HL-60 (cell line): ENCODE results near the gene LTN1.
"Not testable (repeated sequence)": the region's sequence is repeated elsewhere in the genome, so short reads cannot be mapped to it uniquely, and the experiment has no call there.

Source experiments
- DNase-seq, 2 experiments: peaks; one replicate each; pipeline ENCODE4 v3.0.0-alpha.2; 2010 to 2020; ENCODE audit warnings: low read depth in 1 of 2, low spot score in 1 of 2
- H3K27ac ChIP-seq: fragments of 250-450 bp; sonication (Bioruptor Pico); replicated peaks from 2 replicates; pipeline ENCODE4 v1.5.1; 2020; ENCODE audit warnings: mild to moderate bottlenecking, moderate library complexity
- H3K27me3 ChIP-seq: fragments of 250-450 bp; sonication (Bioruptor Pico); 2 replicates; pipeline ENCODE4 v1.5.1; 2021; ENCODE audit warnings: mild to moderate bottlenecking, moderate library complexity; ENCODE audit not compliant: insufficient read depth, poor library complexity, severe bottlenecking
- H3K4me3 ChIP-seq: replicated peaks from 2 replicates; pipeline ENCODE4 v1.5.1; 2011; ENCODE audit warnings: mild to moderate bottlenecking, control low read depth, low read length; ENCODE audit not compliant: insufficient read depth
- GABPA ChIP-seq: IDR thresholded peaks from 2 replicates; pipeline ENCODE4 v1.6.1; 2012; ENCODE audit warnings: low read depth
- POLR2AphosphoS5 ChIP-seq: IDR thresholded peaks from 2 replicates; pipeline ENCODE4 v1.6.1; 2012; ENCODE audit warnings: low read depth
- SPI1 ChIP-seq: IDR thresholded peaks from 2 replicates; pipeline ENCODE4 v1.6.1; 2012; ENCODE audit warnings: low read depth, mild to moderate bottlenecking, borderline replicate concordance
- TF ChIP-seq, protein P1 (sequence below): IDR thresholded peaks from 2 replicates; pipeline ENCODE4 v1.6.1; 2012; ENCODE audit warnings: low read depth; ENCODE audit not compliant: insufficient replicate concordance
- TF ChIP-seq, protein P2 (sequence below): IDR thresholded peaks from one replicate; pipeline ENCODE4 v1.5.1; 2011; ENCODE audit warnings: low read length, control low read depth, inconsistent platforms; ENCODE audit not compliant: insufficient read depth

LTN1 gene

DNA sequence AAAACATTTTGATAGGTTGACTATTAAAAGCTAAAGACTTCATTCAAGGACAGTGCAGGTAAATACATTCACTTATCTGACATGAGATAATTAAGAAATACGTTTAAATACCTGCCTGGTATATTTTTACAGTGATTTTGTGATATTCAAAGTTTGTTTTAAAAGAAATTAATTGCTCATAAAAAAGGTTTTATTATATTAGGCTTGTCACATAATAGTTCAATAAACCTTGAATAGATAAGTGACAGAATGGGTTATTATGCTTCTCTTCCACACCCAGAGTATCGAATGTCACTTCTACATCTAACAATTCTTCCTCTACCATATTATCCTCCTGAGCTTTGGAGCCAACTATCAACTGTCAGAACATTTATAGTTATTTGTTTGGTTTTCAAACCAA lies 60.0 kb downstream of the LTN1 start:
- no peak for DNase-seq
- Histone ChIP-seq H3K27me3 (no peaks in the 10 kb centered on the region), H3K4me3 (no peak overlapping the region), H3K27ac (no peak overlapping the region)
- TF ChIP-seq GABPA, result no peak

DNA sequence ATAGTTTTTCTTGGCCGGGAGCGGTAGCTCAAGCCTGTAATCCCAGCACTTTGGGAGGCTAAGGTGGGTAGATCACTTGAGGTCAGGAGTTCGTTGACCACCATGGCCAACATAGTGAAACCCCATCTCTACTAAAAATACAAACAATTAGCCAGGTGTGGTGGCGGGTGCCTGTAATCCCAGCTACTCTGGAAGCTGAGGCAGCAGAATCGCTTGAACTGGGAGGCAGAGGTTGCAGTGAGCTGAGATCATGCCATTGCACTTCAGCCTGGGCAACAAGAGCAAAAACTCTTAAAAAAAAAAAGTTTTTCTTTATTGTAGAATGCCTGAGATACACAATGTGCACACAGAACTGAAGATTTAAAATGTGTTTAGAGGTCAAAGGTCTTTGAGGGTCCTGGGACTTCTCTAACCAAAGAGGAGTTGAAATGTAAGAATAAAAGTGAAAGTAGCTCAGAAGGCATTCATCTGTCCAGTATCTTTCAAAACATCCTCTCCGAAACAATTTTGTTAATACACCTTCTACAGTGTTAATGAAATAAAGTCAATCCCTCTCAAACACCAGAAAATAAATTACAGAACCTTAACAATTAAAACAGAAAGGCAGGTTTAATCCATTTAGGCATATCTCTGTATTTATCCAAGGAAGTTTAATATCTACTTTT lies 60.8 kb downstream of the LTN1 start:
- H3K4me3 ChIP-seq, DNase-seq, H3K27ac ChIP-seq, H3K27me3 ChIP-seq: not testable (repeated sequence)

DNA sequence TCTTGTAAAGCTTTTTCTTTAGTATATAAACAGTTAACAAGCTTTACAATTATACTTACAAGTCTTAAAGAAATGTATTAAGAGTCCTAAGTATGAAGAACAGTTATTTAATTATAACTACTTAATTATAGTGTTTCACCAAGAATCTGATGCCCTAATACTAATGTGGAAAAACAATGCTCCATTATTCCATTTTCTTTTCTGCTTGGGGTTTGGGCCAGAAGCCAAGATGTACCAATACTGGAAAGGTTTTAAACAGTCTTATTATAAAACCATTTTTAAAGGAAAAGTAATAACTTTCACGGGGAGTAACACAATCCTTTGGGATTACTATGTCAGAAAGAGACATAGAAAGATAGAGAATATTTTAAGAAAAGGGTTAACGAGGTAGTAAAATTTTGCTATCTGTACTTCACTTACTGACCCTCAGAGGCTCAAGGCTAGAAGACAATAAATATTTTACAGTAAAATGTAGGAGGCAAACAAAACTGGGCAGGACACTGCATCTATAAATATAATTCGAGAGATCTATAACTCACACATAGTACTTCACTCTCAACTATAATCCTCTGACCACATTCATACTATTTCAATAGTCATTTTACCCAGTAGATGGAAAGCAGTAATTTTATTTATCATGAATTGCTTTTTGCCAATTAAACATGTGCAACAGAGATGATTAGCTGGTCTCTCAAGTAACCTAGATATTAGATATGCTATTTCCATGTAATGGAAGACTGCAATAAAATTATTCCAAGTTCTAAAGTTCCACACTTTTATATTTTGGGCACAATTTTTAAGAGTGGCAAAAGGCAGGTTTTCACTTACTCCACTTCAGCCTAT lies 63.9 kb downstream of the LTN1 start:
- no peak for DNase-seq
- no peak overlapping the region for H3K4me3 ChIP-seq
- TF ChIP-seq GABPA (no peak), POLR2AphosphoS5 (no peak), SPI1 (no peak)
- TF ChIP-seq, protein P1, sequence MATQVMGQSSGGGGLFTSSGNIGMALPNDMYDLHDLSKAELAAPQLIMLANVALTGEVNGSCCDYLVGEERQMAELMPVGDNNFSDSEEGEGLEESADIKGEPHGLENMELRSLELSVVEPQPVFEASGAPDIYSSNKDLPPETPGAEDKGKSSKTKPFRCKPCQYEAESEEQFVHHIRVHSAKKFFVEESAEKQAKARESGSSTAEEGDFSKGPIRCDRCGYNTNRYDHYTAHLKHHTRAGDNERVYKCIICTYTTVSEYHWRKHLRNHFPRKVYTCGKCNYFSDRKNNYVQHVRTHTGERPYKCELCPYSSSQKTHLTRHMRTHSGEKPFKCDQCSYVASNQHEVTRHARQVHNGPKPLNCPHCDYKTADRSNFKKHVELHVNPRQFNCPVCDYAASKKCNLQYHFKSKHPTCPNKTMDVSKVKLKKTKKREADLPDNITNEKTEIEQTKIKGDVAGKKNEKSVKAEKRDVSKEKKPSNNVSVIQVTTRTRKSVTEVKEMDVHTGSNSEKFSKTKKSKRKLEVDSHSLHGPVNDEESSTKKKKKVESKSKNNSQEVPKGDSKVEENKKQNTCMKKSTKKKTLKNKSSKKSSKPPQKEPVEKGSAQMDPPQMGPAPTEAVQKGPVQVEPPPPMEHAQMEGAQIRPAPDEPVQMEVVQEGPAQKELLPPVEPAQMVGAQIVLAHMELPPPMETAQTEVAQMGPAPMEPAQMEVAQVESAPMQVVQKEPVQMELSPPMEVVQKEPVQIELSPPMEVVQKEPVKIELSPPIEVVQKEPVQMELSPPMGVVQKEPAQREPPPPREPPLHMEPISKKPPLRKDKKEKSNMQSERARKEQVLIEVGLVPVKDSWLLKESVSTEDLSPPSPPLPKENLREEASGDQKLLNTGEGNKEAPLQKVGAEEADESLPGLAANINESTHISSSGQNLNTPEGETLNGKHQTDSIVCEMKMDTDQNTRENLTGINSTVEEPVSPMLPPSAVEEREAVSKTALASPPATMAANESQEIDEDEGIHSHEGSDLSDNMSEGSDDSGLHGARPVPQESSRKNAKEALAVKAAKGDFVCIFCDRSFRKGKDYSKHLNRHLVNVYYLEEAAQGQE, result no peak
- TF ChIP-seq, protein P2, sequence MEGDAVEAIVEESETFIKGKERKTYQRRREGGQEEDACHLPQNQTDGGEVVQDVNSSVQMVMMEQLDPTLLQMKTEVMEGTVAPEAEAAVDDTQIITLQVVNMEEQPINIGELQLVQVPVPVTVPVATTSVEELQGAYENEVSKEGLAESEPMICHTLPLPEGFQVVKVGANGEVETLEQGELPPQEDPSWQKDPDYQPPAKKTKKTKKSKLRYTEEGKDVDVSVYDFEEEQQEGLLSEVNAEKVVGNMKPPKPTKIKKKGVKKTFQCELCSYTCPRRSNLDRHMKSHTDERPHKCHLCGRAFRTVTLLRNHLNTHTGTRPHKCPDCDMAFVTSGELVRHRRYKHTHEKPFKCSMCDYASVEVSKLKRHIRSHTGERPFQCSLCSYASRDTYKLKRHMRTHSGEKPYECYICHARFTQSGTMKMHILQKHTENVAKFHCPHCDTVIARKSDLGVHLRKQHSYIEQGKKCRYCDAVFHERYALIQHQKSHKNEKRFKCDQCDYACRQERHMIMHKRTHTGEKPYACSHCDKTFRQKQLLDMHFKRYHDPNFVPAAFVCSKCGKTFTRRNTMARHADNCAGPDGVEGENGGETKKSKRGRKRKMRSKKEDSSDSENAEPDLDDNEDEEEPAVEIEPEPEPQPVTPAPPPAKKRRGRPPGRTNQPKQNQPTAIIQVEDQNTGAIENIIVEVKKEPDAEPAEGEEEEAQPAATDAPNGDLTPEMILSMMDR, result no peak
- H3K27ac ChIP-seq, result no peak overlapping the region
- no peaks in the 10 kb centered on the region for H3K27me3 ChIP-seq

DNA sequence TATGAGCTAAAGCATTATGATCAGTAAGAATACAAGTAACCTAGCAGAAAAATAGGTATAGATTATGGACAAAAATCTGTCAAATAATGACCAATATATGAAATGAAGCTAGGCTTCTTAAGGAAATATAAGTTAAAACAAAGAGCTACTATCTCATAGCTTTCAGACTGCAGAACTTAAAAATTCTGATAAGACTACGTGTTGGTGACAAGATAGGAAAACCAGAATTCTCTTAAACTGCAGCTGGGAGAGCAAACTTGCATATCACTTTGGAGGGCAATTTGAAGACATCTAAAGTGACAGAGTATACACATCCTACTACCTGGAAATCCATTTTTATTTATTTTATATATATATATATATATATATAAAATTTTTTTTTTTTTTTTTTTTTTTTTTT lies 65.5 kb downstream of the LTN1 start:
- DNase-seq, result no peak
- TF ChIP-seq, protein P2, result no peak
- TF ChIP-seq POLR2AphosphoS5 (no peak), GABPA (no peak), SPI1 (no peak)
- TF ChIP-seq, protein P1, result no peak
- Histone ChIP-seq H3K27ac (no peak overlapping the region), H3K4me3 (no peak overlapping the region), H3K27me3 (no peaks in the 10 kb centered on the region)
